PFSK-1 (cell line): ENCODE measurements around the gene TMEM229B.

Source experiments
- FOXP2 ChIP-seq: optimal IDR thresholded peaks from 2 replicates; pipeline ENCODE3; 2011; ENCODE audit warnings: borderline replicate concordance, control low read depth, inconsistent platforms; ENCODE audit not compliant: insufficient read depth; ENCODE audit errors: extremely low read length, extremely low read depth
- POLR2AphosphoS5 ChIP-seq: IDR thresholded peaks from 2 replicates; pipeline ENCODE4 v1.6.1; 2012; ENCODE audit warnings: low read depth, mild to moderate bottlenecking, control low read depth, low read length, moderate library complexity
- REST ChIP-seq, 2 experiments: IDR thresholded peaks; 2 replicates each; pipeline versions ENCODE4 v1.6.1 to v1.8.0; 2011 to 2012; ENCODE audit warnings: low read depth in 2 of 2, low read length in 2 of 2, control low read depth in 1 of 2, inconsistent platforms in 1 of 2, mild to moderate bottlenecking in 1 of 2, moderate library complexity in 1 of 2; ENCODE audit not compliant: insufficient read depth in 1 of 2
- TAF1 ChIP-seq: IDR thresholded peaks from 2 replicates; pipeline ENCODE4 v1.6.1; 2012; ENCODE audit warnings: low read length, control low read depth, borderline replicate concordance; ENCODE audit not compliant: insufficient read depth

The TMEM229B gene

GRCh38 chr14:67421356-67422224 lies 66.9 kb downstream of the TMEM229B start:
- TF ChIP-seq TAF1 (no peak), POLR2AphosphoS5 (no peak), FOXP2 (no peak), REST (IDR thresholded peaks at IDR 0.05; ENCODE audit: insufficient read depth in 1 of 2, low read depth in 2 of 2, low read length in 2 of 2) (no peak)
